Activated CD4-positive, alpha-beta T cell treated with anti-CD3 and anti-CD28 coated beads for 36 hours (primary cell): ENCODE data around the gene PRSS48. TPM values are rescaled to one million over a fixed set of nuclear protein-coding genes. Genes with fewer than 3 reads are reported as not detected.
"Not testable (repeated sequence)": the region's sequence is repeated elsewhere in the genome, so short reads cannot be mapped to it uniquely, and the experiment has no call there.

ENCODE experiments used
- ATAC-seq: fragments of 200-7000 bp; cut with Tn5 transposase; one replicate; pipeline ENCODE4 v1.10.0; 2021; ENCODE audit warnings: mild to moderate bottlenecking, moderate library complexity
- CTCF ChIA-PET: fragments of 350-600 bp; sonication (Branson Sonifier 250); formaldehyde crosslinking; loops from one replicate; lab custom pipeline; 2021; ENCODE audit warnings: antibody characterized with exemption; lab: Charles Lee
- POLR2A ChIA-PET: fragments of 350-600 bp; sonication (Branson Sonifier 250); formaldehyde crosslinking; loops from one replicate; lab custom pipeline; 2021; ENCODE audit warnings: antibody characterized with exemption, inconsistent platforms; lab: Charles Lee
- DNase-seq: peaks from one replicate; pipeline ENCODE4 v3.0.0-alpha.2; 2020
- H3K27ac Mint-ChIP-seq: one replicate; pipeline ENCODE4 v1.8.0; 2021; ENCODE audit warnings: mixed read lengths
- H3K27me3 Mint-ChIP-seq: one replicate; pipeline ENCODE4 v1.8.0; 2021; ENCODE audit warnings: mixed read lengths
- H3K36me3 Mint-ChIP-seq: one replicate; pipeline ENCODE4 v1.8.0; 2021; ENCODE audit warnings: low read depth, mixed read lengths
- H3K4me1 Mint-ChIP-seq: one replicate; pipeline ENCODE4 v1.8.0; 2021; ENCODE audit warnings: mixed read lengths
- H3K4me3 Mint-ChIP-seq: one replicate; pipeline ENCODE4 v1.8.0; 2021; ENCODE audit warnings: mild to moderate bottlenecking, moderate library complexity, mixed read lengths
- H3K9me3 Mint-ChIP-seq: one replicate; pipeline ENCODE4 v1.8.0; 2021; ENCODE audit warnings: low read depth, mixed read lengths
- intact Hi-C, 2 experiments: fragments of 100-400 bp; cut with DNase I in 1 of 2; cut with micrococcal nuclease in 1 of 2; formaldehyde crosslinking; loops; one replicate each; pipeline versions ENCODE4 v1.14.2 to v1.15.1; 2022 to 2024; cut with DNase I, micrococcal nuclease
- total RNA-seq, 2 experiments: library from RNA; stranded (reverse); gene quantifications; one replicate each; pipeline ENCODE4 v1.2.3, GENCODE V29; 2021

PRSS48 gene, protein sequence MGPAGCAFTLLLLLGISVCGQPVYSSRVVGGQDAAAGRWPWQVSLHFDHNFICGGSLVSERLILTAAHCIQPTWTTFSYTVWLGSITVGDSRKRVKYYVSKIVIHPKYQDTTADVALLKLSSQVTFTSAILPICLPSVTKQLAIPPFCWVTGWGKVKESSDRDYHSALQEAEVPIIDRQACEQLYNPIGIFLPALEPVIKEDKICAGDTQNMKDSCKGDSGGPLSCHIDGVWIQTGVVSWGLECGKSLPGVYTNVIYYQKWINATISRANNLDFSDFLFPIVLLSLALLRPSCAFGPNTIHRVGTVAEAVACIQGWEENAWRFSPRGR
- not detected for total RNA-seq

DNA sequence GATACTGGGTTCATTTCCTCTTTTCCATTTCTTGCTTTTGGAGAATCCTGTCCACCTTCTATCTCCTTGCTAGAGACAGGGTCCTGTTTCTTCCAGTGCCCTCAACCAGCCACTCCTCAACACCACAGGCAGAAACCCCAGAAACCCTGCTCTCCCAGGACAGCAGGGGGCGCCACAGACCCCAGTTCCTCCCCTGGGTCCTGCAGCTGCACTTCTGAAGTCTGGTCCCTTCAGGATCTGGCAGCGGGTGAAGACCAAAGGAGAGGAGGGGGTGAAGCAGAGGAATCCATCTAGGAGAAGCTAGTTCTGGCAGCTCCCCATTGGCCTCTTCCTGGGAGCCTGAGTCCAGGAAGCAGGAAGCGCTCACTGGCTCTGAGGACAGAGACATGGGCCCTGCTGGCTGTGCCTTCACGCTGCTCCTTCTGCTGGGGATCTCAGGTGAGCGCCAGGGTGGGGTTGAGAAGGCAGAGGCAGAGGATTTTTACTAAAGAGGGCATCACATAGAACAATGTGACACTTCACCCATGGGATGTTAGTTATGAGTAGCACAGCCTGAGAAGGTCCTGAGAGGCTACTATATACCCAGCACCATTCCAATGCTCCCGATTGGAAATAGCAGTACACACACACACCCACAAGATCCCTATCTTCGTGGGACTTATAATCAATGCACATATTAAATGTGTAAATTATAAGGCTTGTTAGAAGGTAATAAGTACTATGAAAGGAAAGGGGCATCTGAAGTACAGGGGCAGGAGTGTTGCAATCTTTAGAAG is at the start of gene PRSS48:
Gene PRSS48 (plus strand): TSS at position 375 of the 776 bp plus-strand sequence. CDS start 12 bp downstream, at position 387.
- DNase-seq (peak; percentile 79), ATAC-seq (peak; percentile 55)
- Mint-ChIP-seq H3K27me3 (peaks cover 3% of the 10 kb centered on the region), H3K27ac (no peak within 1 kb of the TSS), H3K9me3 (no peaks in the 10 kb centered on the region), H3K4me1 (no peaks in the 10 kb centered on the region), H3K36me3 (no peaks in the 10 kb centered on the region), H3K4me3 (no peak within 1 kb of the TSS)
- POLR2A ChIA-PET: interaction anchor here (0.8 kb wide), 1 partner anchor 41 kb away, joined by 4 read pairs; no protein-coding TSS in a partner anchor
- intact Hi-C loops: loop anchor here (1.0 to 5.0 kb wide), 4 partner anchors 80 to 334 kb away; no protein-coding TSS in a partner anchor
- CTCF ChIA-PET: interaction anchor here (0.6 to 2.0 kb wide), 17 partner anchors 9 to 267 kb away, joined by 3 to 8 read pairs (median 4); no protein-coding TSS in a partner anchor

DNA sequence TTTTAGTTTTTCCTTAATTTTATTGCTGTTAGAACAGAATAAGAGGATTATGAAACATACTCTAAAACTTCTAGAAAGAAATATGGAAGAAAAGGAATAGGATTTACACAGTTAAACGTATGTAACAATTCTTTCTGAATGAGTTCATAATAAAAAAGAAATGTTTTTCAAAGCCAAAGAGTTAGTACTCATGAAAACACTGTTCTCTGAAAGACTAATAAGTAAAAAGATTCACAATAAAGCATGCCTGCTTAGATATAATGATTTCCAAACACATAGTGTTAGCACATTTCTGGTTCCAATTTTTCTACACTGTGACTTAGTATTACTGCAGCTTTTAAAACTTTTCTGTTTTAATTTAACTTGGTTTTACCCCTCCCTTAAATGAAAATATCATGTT is 49.8 kb upstream of the PRSS48 start:
- H3K9me3 Mint-ChIP-seq: no peaks in the 10 kb centered on the region
- ATAC-seq: no peak
- H3K27ac Mint-ChIP-seq: no peak overlapping the region
- intact Hi-C loops: no loop called here
- no peak overlapping the region for H3K4me3 Mint-ChIP-seq
- peaks cover 25% of the 10 kb centered on the region for H3K27me3 Mint-ChIP-seq
- no peaks in the 10 kb centered on the region for H3K4me1 Mint-ChIP-seq
- ChIA-PET CTCF (no interaction called here), POLR2A (no interaction called here)
- no peak for DNase-seq
- no peaks in the 10 kb centered on the region for H3K36me3 Mint-ChIP-seq

DNA sequence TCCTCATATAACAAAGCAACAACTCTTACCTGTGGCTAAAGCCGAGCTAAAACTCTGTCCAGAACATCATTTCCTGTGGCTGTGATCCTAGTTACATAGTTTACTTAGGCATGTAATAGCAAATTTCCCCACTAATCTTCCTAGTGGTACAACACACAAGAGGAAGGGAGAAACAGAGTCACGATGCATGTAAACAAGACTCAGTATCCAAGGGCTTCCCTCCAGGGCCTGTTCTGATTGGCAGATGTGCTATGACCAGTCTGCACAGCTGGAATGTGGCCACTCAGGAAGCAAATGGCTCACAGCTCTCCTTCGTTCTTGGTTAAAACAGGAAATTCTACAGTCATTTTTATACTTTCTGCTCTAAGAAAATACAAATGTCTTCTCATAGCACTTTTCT is 49.2 kb upstream of the PRSS48 start:
- Mint-ChIP-seq H3K4me3 (no peak overlapping the region), H3K9me3 (no peaks in the 10 kb centered on the region), H3K27ac (no peak overlapping the region), H3K36me3 (no peaks in the 10 kb centered on the region), H3K27me3 (peaks cover 25% of the 10 kb centered on the region), H3K4me1 (no peaks in the 10 kb centered on the region)
- DNase-seq (no peak), ATAC-seq (no peak)
- POLR2A ChIA-PET: interaction anchor here (0.6 kb wide), 1 partner anchor 224 kb away, joined by 7 read pairs; no protein-coding TSS in a partner anchor
- CTCF ChIA-PET: interaction anchor here (0.6 kb wide), 1 partner anchor 377 kb away, joined by 3 read pairs; no protein-coding TSS in a partner anchor
- intact Hi-C loops: no loop called here

DNA sequence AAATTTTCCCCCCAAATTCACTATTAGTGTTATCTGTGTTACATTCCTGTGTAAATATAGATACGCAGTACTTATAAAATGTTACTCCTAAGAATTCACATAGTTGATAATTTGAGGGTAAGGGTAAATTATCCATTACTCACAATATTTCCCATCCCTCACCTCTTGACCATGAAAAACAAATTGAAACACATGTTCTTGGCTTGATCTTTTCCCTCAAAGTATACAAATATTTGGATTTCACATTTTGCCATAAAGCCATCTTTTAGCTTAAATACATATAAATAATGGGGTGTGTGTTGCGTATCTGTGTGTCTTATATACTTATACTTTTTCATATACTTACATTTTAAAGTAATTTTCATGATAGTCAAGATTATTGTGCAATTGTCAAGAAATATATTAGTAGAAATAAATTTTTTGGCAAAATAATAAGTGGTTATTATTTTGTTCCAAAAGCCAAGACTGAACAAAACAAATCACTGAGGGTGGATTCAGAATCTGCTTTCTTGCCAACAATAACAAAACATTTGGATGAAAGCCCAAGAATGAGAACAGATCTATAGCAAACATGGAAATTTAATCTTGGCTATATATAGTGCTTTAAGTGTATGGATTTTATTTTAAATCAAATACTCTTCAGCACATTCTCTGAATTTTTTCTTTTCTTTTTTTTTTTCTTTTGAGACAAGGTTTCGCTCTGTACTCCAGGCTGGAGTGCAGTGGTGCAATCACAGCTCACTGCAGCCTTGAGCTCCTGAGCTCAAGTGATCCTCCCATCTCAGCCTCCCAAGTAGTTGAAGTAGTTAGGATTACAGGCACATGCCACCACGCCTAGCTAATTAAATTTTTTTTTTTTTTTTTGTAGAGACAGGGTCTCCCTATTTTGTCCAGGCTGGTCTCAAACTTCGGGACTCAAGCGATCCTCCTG is 48.5 kb upstream of the PRSS48 start:
- intact Hi-C loops: no loop called here
- ChIA-PET CTCF (interaction anchor here (0.6 kb wide), 1 partner anchor 376 kb away, joined by 3 read pairs; no protein-coding TSS in a partner anchor), POLR2A (interaction anchor here (0.6 kb wide), 2 partner anchors 223 to 875 kb away, joined by 5 to 7 read pairs; no protein-coding TSS in a partner anchor)
- H3K27ac Mint-ChIP-seq: no peak overlapping the region
- no peaks in the 10 kb centered on the region for H3K9me3 Mint-ChIP-seq
- H3K4me3 Mint-ChIP-seq: no peak overlapping the region
- H3K36me3 Mint-ChIP-seq: no peaks in the 10 kb centered on the region
- H3K27me3 Mint-ChIP-seq: peaks cover 23% of the 10 kb centered on the region
- no peaks in the 10 kb centered on the region for H3K4me1 Mint-ChIP-seq
- no peak for DNase-seq
- no peak for ATAC-seq

DNA sequence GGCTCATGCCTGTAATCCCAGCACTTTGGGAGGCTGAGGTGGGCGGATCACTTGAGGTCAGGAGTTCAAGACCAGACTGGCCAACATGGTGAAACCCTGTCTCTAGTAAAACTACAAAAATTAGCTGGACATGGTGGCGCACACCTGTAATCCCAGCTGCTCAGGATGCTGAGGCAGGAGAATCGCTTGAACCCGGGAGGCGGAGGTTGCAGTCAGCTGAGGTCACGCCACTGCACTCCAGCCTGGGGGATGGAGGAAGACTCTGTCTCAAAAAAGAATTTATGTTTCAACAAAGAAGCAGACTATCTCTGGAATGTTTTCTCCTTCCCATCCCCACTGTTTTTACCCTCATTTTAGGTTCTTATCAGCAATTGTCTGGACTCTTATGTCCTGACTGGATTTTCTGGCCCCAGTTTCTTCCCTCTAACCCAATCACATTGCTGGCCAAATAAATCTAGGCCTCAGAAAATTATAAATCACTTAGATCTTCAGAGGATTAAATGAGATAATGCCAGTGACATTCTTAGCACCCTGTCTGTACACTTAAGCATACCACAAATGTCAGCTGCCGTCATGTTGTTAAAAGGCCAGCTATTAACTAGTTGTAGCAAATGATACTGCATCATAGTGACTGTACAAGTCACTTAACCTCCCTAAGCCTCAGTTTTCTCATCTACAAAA is 44.9 kb upstream of the PRSS48 start:
- intact Hi-C loops: no loop called here
- H3K9me3 Mint-ChIP-seq: no peaks in the 10 kb centered on the region
- POLR2A ChIA-PET: no interaction called here
- CTCF ChIA-PET: no interaction called here
- no peak for DNase-seq
- H3K27ac Mint-ChIP-seq: no peak overlapping the region
- ATAC-seq: no peak
- H3K36me3 Mint-ChIP-seq: no peaks in the 10 kb centered on the region
- no peaks in the 10 kb centered on the region for H3K4me1 Mint-ChIP-seq
- peaks cover 15% of the 10 kb centered on the region for H3K27me3 Mint-ChIP-seq
- H3K4me3 Mint-ChIP-seq: no peak overlapping the region

DNA sequence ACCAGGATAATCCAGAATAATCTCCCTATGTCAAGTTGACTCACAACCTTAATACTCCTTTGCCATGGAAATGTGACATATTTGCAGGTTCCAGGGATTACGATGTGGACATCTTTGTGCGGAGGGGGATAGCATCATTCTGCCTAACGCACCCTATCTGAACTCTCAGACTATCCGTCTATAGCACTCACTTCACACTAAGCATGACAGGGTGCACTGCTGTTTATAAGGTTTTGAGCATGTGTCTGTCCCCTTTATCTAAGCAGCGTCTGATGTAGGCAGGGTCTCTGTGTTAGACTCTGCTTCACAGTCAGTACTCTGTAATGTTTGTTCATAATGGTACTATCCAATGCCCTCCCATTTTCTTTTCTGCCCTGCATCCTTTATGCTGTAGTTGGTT is 43.4 kb upstream of the PRSS48 start:
- intact Hi-C loops: no loop called here
- no peaks in the 10 kb centered on the region for H3K9me3 Mint-ChIP-seq
- H3K27me3 Mint-ChIP-seq: peaks cover 14% of the 10 kb centered on the region
- no peak overlapping the region for H3K4me3 Mint-ChIP-seq
- ATAC-seq: no peak
- no peaks in the 10 kb centered on the region for H3K4me1 Mint-ChIP-seq
- CTCF ChIA-PET: no interaction called here
- POLR2A ChIA-PET: no interaction called here
- no peaks in the 10 kb centered on the region for H3K36me3 Mint-ChIP-seq
- DNase-seq: no peak
- H3K27ac Mint-ChIP-seq: no peak overlapping the region

DNA sequence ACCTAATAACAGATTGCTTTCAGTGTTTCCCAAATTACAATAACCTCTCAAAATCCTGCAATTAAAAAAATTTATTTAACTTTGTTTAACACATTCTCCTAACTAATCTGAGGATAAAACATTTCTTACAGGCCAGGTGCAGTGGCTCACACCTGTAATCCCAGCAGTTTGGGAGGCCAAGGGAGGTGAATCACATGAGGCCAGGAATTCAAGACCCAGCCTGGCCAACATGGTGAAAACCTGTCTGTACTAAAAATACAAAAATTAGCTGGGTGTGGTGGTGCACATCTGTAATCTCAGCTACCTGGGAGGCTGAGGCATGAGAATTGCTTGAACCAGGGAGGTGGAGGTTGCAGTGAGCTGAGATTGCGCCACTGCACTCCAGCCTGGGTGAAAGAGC is 41.6 kb upstream of the PRSS48 start:
- DNase-seq, POLR2A ChIA-PET, H3K4me3 Mint-ChIP-seq, H3K36me3 Mint-ChIP-seq, ATAC-seq, H3K27ac Mint-ChIP-seq, H3K4me1 Mint-ChIP-seq, H3K9me3 Mint-ChIP-seq, intact Hi-C loops: not testable (repeated sequence)
- CTCF ChIA-PET: interaction anchor here (0.7 kb wide), 1 partner anchor 13 kb away, joined by 3 read pairs; no protein-coding TSS in a partner anchor
- H3K27me3 Mint-ChIP-seq: peaks cover 11% of the 10 kb centered on the region

DNA sequence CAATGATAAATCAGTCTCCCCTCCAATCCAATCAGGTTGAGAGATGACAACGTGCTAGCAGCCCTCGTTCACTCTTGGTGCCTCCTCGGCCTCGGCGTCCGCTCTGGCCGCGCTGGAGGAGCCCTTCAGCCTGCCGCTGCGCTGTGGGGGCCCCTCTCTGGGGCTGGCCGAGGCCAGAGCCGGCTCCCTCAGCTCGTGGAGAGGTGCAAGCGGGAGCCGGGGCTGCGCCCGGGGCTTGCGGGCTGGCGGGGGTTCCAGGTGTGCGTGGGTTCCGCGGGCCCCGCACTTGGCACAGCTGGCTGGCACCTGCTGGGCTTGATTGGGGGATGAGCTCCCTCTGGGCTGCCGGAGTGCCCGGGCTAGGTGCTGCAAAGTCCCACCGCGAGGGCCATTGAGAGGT is 40.9 kb upstream of the PRSS48 start:
- Mint-ChIP-seq H3K9me3 (no peaks in the 10 kb centered on the region), H3K4me3 (no peak overlapping the region), H3K27me3 (peaks cover 11% of the 10 kb centered on the region), H3K27ac (no peak overlapping the region), H3K4me1 (no peaks in the 10 kb centered on the region), H3K36me3 (no peaks in the 10 kb centered on the region)
- ATAC-seq (no peak), DNase-seq (no peak)
- CTCF ChIA-PET: interaction anchor here (0.5 to 0.7 kb wide), 2 partner anchors 14 to 90 kb away, joined by 3 read pairs; no protein-coding TSS in a partner anchor
- intact Hi-C loops: no loop called here
- POLR2A ChIA-PET: interaction anchor here (0.6 to 0.8 kb wide), 2 partner anchors 10 to 40 kb away, joined by 4 to 8 read pairs; no protein-coding TSS in a partner anchor

DNA sequence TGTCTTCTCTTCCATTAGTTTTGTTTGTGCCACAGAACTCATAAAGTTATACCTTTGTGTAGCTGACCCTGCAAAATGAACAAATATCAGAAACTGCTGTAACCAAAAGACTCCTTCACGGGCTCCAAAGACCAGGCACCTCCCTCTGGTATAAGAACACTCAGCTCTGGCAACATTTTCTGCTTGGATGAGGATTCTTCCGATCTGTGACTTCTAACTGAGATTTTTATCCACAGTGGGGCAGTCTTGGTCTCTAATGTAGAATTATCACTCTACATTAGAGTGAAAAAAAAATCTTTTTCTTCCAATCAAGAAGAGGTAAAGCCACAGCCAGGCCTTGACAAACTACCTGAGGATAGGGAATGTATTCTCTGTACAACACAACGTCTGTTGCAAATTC is 38.5 kb upstream of the PRSS48 start:
- H3K9me3 Mint-ChIP-seq: no peaks in the 10 kb centered on the region
- no peaks in the 10 kb centered on the region for H3K4me1 Mint-ChIP-seq
- intact Hi-C loops: no loop called here
- H3K27me3 Mint-ChIP-seq: peaks cover 11% of the 10 kb centered on the region
- H3K36me3 Mint-ChIP-seq: no peaks in the 10 kb centered on the region
- ChIA-PET POLR2A (no interaction called here), CTCF (no interaction called here)
- no peak overlapping the region for H3K4me3 Mint-ChIP-seq
- no peak for DNase-seq
- H3K27ac Mint-ChIP-seq: no peak overlapping the region
- ATAC-seq: no peak

DNA sequence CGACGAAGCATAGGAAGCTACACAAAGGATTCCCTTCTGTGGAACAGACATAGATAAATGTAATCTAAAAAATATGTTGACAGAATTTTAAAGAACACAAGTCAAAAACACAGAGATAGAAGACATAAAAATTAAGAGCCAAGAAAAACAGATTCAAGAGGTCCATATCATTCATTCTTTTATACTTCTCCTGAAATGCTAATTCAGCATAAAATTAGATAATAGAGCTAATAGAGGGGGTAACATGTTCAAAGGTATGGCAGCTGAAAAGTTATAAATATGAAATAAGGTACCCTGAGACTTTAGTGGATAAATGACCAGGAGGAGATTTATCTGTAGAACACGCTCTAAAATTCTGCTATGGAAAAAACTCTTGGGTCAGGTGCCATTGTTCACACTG is 37.4 kb upstream of the PRSS48 start:
- H3K36me3 Mint-ChIP-seq: no peaks in the 10 kb centered on the region
- ChIA-PET POLR2A (no interaction called here), CTCF (interaction anchor here (1.0 kb wide), 1 partner anchor 8 kb away, joined by 3 read pairs; no protein-coding TSS in a partner anchor)
- H3K27ac Mint-ChIP-seq: no peak overlapping the region
- intact Hi-C loops: no loop called here
- DNase-seq (no peak), ATAC-seq (no peak)
- H3K27me3 Mint-ChIP-seq: peaks cover 10% of the 10 kb centered on the region
- H3K4me3 Mint-ChIP-seq: no peak overlapping the region
- no peaks in the 10 kb centered on the region for H3K9me3 Mint-ChIP-seq
- no peaks in the 10 kb centered on the region for H3K4me1 Mint-ChIP-seq
